Adrenal gland (tissue), 12 donors: ENCODE measurements around the gene RGL3. TPM values are rescaled to one million over a fixed set of nuclear protein-coding genes. Genes with fewer than 3 reads are reported as not detected.

Experiments used
- DNase-seq, 7 donors: peaks; one replicate each; pipeline ENCODE4 v3.0.0-alpha.2; 2019 to 2020
- H3K27ac ChIP-seq, 5 donors: fragments of 200-600 bp; sonication (generic) in 4 of 5; 1 replicate in 3 of 5; 2 replicates in 2 of 5; pipeline versions ENCODE4 v1.5.1 to v1.8.0; 2016 to 2020; ENCODE audit warnings: mild to moderate bottlenecking in 1 of 5
- H3K27me3 ChIP-seq: fragments of 200-600 bp; 2 replicates; pipeline ENCODE4 v1.8.0; 2021
- H3K36me3 ChIP-seq, 2 donors: fragments of 200-600 bp; replicated peaks in 1 of 2; 1 replicate in 1 of 2; 2 replicates in 1 of 2; pipeline versions ENCODE4 v1.5.1 to v1.8.0; 2018 to 2022
- H3K4me1 ChIP-seq, 2 donors: fragments of 200-600 bp; replicated peaks in 1 of 2; 1 replicate in 1 of 2; 2 replicates in 1 of 2; pipeline versions ENCODE4 v1.5.1 to v1.8.0; 2018 to 2021
- H3K4me3 ChIP-seq, 4 donors: fragments of 200-600 bp; sonication (generic) in 3 of 4; one replicate each; pipeline ENCODE4 v1.5.1; 2016 to 2018
- H3K9me3 ChIP-seq, 3 donors: fragments of 200-600 bp; sonication (generic) in 1 of 3; replicated peaks in 1 of 3; 1 replicate in 2 of 3; 2 replicates in 1 of 3; pipeline versions ENCODE4 v1.5.1 to v1.8.0; 2016 to 2021
- CTCF ChIP-seq, 6 experiments: fragments of 450-650 bp in 4 of 6; fragments of 200-600 bp in 2 of 6; sonication (generic) in 1 of 6; IDR thresholded peaks; 1 replicate in 5 of 6; 2 replicates in 1 of 6; pipeline versions ENCODE4 v1.5.1 to v1.8.0; 2016 to 2021; ENCODE audit warnings: antibody characterized with exemption in 6 of 6, mild to moderate bottlenecking in 2 of 6, moderate library complexity in 1 of 6
- POLR2A ChIP-seq, 2 donors: fragments of 450-650 bp; IDR thresholded peaks; one replicate each; pipeline ENCODE4 v1.6.1; 2017; ENCODE audit warnings: antibody characterized with exemption in 2 of 2, mild to moderate bottlenecking in 2 of 2, moderate library complexity in 1 of 2
- WGBS, 4 donors: extraction: QIAGEN DNeasy Blood & Tissue Kit in 2 of 4; methylation state at CpG; one replicate each; pipeline versions ENCODE4 v1.1.5 to v1.1.7; 2013 to 2017; 5-methylcytosine and 5-hydroxymethylcytosine counted together
- intact Hi-C, 2 donors: fragments of 100-400 bp; cut with DNase I; formaldehyde crosslinking; loops; one replicate each; pipeline versions ENCODE4 v1.14.1 to v1.15.0; 2022 to 2023
- polyA plus RNA-seq, 3 donors: library from polyadenylated mRNA; stranded (reverse); fragments of 200-250 nt in 2 of 3; fragments of 350-450 nt in 1 of 3; fragmentation: Illumina TruSeq in 1 of 3; extraction: RNeasy Lipid Tissue Mini Kit (QIAGEN cat#74804) in 1 of 3; gene quantifications; one replicate each; pipeline ENCODE4 v1.2.3, GENCODE V29; 2013 to 2014
- total RNA-seq, 9 donors: library from RNA; depleted of rRNA in 4 of 9; stranded (reverse); fragments of >200 nt in 4 of 9; fragments of 120-200 nt in 1 of 9; fragmentation: NEBNext Ultra II Directional in 1 of 9; extraction: Animal tissue kit (Norgen Biotek cat#: 25700) in 1 of 9; gene quantifications; one replicate each; pipeline versions ENCODE4 v1.1.0 to v1.2.4, GENCODE V29; 2013 to 2023
- donor health status: healthy with polysubstance abuse.
- donor health status: Bipolar disorder and iron deficiency.
- donor health status: DM: yes; HTN: yes; CAD: no.
- donor health status: DM: no; HTN: no; CAD: no.
- donor health status: DM: no; HTN: no; CAD: no.
- donor health status: DM: yes; HTN: yes; CAD: no.

The RGL3 gene
- total and polyA plus RNA-seq, 12 donors = 10.3 to 207 (median 36.1) TPM

- 80 to 92% (median 89%) methylated on average over 13 to 22 of the region's 22 CpGs for WGBS, 4 donors
- intact Hi-C loops = no loop called here
- Histone ChIP-seq H3K4me3 (no peak overlapping the region), H3K4me1 (no peaks in the 10 kb centered on the region), H3K9me3 (no peaks in the 10 kb centered on the region), H3K27ac (no peak overlapping the region), H3K36me3 (no peaks in the 10 kb centered on the region), H3K27me3 (no peaks in the 10 kb centered on the region)
- DNase-seq = no peak
- TF ChIP-seq POLR2A (IDR thresholded peaks at IDR 0.05) = no peak
- no peak for TF ChIP-seq CTCF (IDR thresholded peaks at IDR 0.05)
These were observed 22.0 kb downstream of the RGL3 start for GRCh38 chr19:11397089-11397610.

GRCh38 chr19:11390933-11391680 lies 28.0 kb downstream of the RGL3 start:
- TF ChIP-seq POLR2A (IDR thresholded peaks at IDR 0.05) = no peak
- TF ChIP-seq CTCF (IDR thresholded peaks at IDR 0.05) = no peak
- no peaks in the 10 kb centered on the region for H3K4me1 ChIP-seq
- no peak for DNase-seq
- no peaks in the 10 kb centered on the region for H3K36me3 ChIP-seq
- intact Hi-C loops = no loop called here
- H3K27ac ChIP-seq = no peak overlapping the region
- 78 to 91% (median 84%) methylated on average over 4 of the region's 4 CpGs for WGBS, 4 donors
- H3K9me3 ChIP-seq = no peaks in the 10 kb centered on the region
- H3K4me3 ChIP-seq = no peak overlapping the region
- H3K27me3 ChIP-seq = no peaks in the 10 kb centered on the region

- 91 to 100% (median 95%) methylated on average over 2 of the region's 2 CpGs for WGBS, 4 donors
- H3K27ac ChIP-seq = no peak overlapping the region
- no peaks in the 10 kb centered on the region for H3K36me3 ChIP-seq
- no peaks in the 10 kb centered on the region for H3K9me3 ChIP-seq
- no peak for DNase-seq
- TF ChIP-seq POLR2A (IDR thresholded peaks at IDR 0.05) = no peak
- TF ChIP-seq CTCF (IDR thresholded peaks at IDR 0.05) = no peak
- H3K4me1 ChIP-seq = no peaks in the 10 kb centered on the region
- H3K27me3 ChIP-seq = no peaks in the 10 kb centered on the region
- intact Hi-C loops = no loop called here
- no peak overlapping the region for H3K4me3 ChIP-seq
These were observed 28.8 kb downstream of the RGL3 start for GRCh38 chr19:11390359-11390758.

- intact Hi-C loops = loop anchor here in 1 of 2 donors (5.0 kb wide), 1 partner anchor 45 kb away; no protein-coding TSS in a partner anchor
- no peak for TF ChIP-seq POLR2A (IDR thresholded peaks at IDR 0.05)
- no peak for TF ChIP-seq CTCF (IDR thresholded peaks at IDR 0.05)
These were observed 31.7 kb downstream of the RGL3 start for GRCh38 chr19:11387162-11388034.

More at GRCh38 chr19:11387162-11388034, 31.7 kb downstream of the RGL3 start:
- no peak overlapping the region for H3K4me3 ChIP-seq
- H3K27me3 ChIP-seq = no peaks in the 10 kb centered on the region
- H3K4me1 ChIP-seq = peaks cover 3 to 14% of the 10 kb centered on the region in 2 donors
- no peaks in the 10 kb centered on the region for H3K36me3 ChIP-seq
- 75 to 81% (median 78%) methylated on average over 19 of the region's 19 CpGs for WGBS, 4 donors
- no peaks in the 10 kb centered on the region for H3K9me3 ChIP-seq
- H3K27ac ChIP-seq = peak overlapping the region in 1 of 5 donors; percentile 3
- DNase-seq = no peak
